Measurements from ENCODE around the gene CD96.

DNA sequence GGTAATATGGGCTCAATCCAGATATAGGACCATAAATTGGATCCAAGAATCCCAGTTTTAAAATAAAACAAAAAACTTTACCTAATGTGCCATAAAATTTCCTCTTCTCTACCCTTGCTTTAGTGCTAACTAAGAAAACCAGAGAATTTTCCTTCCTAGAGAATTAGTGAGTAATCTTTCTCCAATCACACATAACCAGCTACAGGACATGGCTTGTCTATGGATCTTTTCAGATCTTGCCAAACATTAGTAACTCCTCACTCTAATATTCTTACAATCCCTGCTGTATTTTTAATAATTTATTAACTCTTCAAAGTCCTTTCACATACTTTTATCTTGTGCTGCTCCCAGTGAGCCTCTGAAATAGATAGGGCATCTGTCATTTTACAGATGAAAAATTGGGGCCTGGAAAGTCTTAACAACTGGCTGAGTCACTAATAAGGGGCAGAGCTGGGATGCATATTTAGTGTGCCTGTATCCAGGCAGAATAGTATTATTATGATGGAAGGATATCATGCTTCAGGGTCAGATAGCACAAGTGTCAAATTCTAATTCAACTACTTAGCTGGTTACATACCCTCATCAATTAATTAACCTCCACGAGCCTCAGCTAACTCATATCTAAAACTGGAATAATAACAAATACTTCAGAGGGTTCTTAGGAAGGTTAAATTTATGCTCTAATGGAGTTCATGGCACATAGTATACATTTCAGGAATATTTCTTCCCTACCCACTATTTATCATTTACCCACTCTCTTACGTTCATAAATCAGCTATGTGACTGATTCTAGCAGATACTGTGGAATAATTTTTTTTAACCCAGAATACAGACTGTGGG is 47.5 kb downstream of the CD96 start:
- TF ChIP-seq, protein P1, sequence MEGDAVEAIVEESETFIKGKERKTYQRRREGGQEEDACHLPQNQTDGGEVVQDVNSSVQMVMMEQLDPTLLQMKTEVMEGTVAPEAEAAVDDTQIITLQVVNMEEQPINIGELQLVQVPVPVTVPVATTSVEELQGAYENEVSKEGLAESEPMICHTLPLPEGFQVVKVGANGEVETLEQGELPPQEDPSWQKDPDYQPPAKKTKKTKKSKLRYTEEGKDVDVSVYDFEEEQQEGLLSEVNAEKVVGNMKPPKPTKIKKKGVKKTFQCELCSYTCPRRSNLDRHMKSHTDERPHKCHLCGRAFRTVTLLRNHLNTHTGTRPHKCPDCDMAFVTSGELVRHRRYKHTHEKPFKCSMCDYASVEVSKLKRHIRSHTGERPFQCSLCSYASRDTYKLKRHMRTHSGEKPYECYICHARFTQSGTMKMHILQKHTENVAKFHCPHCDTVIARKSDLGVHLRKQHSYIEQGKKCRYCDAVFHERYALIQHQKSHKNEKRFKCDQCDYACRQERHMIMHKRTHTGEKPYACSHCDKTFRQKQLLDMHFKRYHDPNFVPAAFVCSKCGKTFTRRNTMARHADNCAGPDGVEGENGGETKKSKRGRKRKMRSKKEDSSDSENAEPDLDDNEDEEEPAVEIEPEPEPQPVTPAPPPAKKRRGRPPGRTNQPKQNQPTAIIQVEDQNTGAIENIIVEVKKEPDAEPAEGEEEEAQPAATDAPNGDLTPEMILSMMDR (IDR thresholded peaks at IDR 0.05; ENCODE audit: poor library complexity) = no peak
- TF ChIP-seq EZH2phosphoT487 (IDR thresholded peaks at IDR 0.05; ENCODE audit: low read depth, severe bottlenecking, unreplicated experiment) = no peak

All from hepatocyte (in vitro differentiated cells).